ENCODE data around the gene EXO5. TPM values are rescaled to one million over a fixed set of nuclear protein-coding genes. Genes with fewer than 3 reads are reported as not detected.

Gene EXO5
- total and polyA plus RNA-seq, 2 of the 13 experiments (the other 11 are each of a cell fraction or from before 2014, with no cell fraction given), result 9.9 to 20.5 TPM

DNA sequence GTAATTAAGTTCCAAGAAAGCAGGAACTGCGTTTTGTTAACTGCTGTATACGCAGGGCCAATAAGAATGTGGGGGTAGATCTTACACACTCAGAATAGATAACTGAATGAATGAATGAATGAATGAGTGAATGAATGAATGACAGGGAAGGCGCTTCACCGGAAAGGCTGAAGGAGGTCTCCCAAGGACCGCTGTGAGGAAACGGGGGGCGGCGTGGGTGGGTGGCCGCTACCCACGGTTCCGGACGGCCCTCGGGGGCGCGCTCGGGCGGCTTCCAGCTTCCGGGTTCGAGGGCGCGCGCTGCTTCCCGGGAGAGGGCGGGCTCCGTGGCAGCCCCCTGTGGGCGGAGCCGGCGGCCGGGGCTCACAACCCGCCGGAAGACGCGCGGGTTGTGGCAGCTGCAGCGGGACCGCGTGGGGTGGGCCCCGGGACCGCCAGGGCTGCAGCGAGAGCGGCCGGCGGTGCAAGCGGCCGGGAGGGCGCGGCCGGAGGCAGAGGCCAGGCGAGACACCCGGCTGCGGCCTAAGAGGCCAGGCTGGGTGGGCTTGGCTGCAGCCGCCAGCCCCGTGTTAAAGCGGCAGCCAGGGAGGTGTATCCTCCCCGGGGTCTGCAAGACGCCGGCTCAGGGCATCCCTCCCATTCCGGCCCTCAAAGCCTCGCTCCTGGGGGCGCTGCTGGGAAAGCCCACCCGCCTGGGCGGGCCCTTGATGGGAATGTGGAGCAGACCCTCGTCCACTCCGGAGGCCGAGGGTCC lies 31.5 kb upstream of the EXO5 start, which contains the start of gene ZFP69 (continued):
- TF ChIP-seq PLRG1 (conservative IDR thresholded peaks at IDR 0.05), result no peak
- no peak for TF ChIP-seq ZBTB20 (CRISPR knock-in tag; IDR thresholded peaks at IDR 0.05; ENCODE audit: borderline replicate concordance, low read depth)
- TF ChIP-seq, protein P1, sequence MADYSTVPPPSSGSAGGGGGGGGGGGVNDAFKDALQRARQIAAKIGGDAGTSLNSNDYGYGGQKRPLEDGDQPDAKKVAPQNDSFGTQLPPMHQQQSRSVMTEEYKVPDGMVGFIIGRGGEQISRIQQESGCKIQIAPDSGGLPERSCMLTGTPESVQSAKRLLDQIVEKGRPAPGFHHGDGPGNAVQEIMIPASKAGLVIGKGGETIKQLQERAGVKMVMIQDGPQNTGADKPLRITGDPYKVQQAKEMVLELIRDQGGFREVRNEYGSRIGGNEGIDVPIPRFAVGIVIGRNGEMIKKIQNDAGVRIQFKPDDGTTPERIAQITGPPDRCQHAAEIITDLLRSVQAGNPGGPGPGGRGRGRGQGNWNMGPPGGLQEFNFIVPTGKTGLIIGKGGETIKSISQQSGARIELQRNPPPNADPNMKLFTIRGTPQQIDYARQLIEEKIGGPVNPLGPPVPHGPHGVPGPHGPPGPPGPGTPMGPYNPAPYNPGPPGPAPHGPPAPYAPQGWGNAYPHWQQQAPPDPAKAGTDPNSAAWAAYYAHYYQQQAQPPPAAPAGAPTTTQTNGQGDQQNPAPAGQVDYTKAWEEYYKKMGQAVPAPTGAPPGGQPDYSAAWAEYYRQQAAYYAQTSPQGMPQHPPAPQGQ (CRISPR knock-in tag; IDR thresholded peaks at IDR 0.05; ENCODE audit: borderline replicate concordance), result no peak; the same call in 1 of the 2 replicates
- TF ChIP-seq ZNF547 (CRISPR knock-in tag; IDR thresholded peaks at IDR 0.05), result no peak
- no peak for TF ChIP-seq ZNF20 (CRISPR knock-in tag; IDR thresholded peaks at IDR 0.05)
- TF ChIP-seq KDM5A (IDR thresholded peaks at IDR 0.05; ENCODE audit: borderline replicate concordance, low read length), result no peak; the same call in 1 of the 2 replicates
- TF ChIP-seq MZF1 (CRISPR knock-in tag; IDR thresholded peaks at IDR 0.05; ENCODE audit: borderline replicate concordance), result no peak
- TF ChIP-seq ZNF510 (CRISPR knock-in tag; IDR thresholded peaks at IDR 0.05; ENCODE audit: low read depth), result no peak
- TF ChIP-seq ELF3 (CRISPR knock-in tag; IDR thresholded peaks at IDR 0.05), result peak; percentile 91
- TF ChIP-seq, protein P2, sequence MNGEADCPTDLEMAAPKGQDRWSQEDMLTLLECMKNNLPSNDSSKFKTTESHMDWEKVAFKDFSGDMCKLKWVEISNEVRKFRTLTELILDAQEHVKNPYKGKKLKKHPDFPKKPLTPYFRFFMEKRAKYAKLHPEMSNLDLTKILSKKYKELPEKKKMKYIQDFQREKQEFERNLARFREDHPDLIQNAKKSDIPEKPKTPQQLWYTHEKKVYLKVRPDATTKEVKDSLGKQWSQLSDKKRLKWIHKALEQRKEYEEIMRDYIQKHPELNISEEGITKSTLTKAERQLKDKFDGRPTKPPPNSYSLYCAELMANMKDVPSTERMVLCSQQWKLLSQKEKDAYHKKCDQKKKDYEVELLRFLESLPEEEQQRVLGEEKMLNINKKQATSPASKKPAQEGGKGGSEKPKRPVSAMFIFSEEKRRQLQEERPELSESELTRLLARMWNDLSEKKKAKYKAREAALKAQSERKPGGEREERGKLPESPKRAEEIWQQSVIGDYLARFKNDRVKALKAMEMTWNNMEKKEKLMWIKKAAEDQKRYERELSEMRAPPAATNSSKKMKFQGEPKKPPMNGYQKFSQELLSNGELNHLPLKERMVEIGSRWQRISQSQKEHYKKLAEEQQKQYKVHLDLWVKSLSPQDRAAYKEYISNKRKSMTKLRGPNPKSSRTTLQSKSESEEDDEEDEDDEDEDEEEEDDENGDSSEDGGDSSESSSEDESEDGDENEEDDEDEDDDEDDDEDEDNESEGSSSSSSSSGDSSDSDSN (CRISPR knock-in tag; IDR thresholded peaks at IDR 0.05), result peak; percentile 63; the same call in 1 of the 2 replicates
- no peak for TF ChIP-seq NR3C1 (CRISPR knock-in tag; IDR thresholded peaks at IDR 0.05)
- TF ChIP-seq, protein P3, sequence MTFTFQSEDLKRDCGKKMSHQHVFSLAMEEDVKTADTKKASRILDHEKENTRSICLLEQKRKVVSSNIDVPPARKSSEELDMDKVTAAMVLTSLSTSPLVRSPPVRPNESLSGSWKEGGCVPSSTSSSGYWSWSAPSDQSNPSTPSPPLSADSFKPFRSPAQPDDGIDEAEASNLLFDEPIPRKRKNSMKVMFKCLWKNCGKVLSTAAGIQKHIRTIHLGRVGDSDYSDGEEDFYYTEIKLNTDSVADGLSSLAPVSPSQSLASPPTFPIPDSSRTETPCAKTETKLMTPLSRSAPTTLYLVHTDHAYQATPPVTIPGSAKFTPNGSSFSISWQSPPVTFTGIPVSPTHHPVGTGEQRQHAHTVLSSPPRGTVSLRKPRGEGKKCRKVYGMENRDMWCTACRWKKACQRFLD (CRISPR knock-in tag; IDR thresholded peaks at IDR 0.05; ENCODE audit: borderline replicate concordance), result no peak
- TF ChIP-seq CEBPG (CRISPR knock-in tag; IDR thresholded peaks at IDR 0.05), result no peak
- no peak for TF ChIP-seq GPN1 (CRISPR knock-in tag; IDR thresholded peaks at IDR 0.05; ENCODE audit: borderline replicate concordance)
- no peak for TF ChIP-seq MAFG (CRISPR knock-in tag; IDR thresholded peaks at IDR 0.05)
- TF ChIP-seq AHR (CRISPR knock-in tag; IDR thresholded peaks at IDR 0.05), result no peak
- no peak for TF ChIP-seq ZNF619 (CRISPR knock-in tag; IDR thresholded peaks at IDR 0.05)
- no peak for TF ChIP-seq ZNF850 (CRISPR knock-in tag; conservative IDR thresholded peaks at IDR 0.05)
- no peak for TF ChIP-seq ISL2 (CRISPR knock-in tag; IDR thresholded peaks at IDR 0.05)
- no peak for TF ChIP-seq PHF5A (CRISPR knock-in tag; IDR thresholded peaks at IDR 0.05; ENCODE audit: low read depth, unreplicated experiment)
- TF ChIP-seq SMAD3 (CRISPR knock-in tag; IDR thresholded peaks at IDR 0.05), result no peak; the same call in 1 of the 2 replicates
- TF ChIP-seq GATAD1 (CRISPR knock-in tag; IDR thresholded peaks at IDR 0.05), result no peak
- no peak for TF ChIP-seq RBAK (CRISPR knock-in tag; IDR thresholded peaks at IDR 0.05)
- peak; percentile 24 for TF ChIP-seq ZNF274 (CRISPR knock-in tag; IDR thresholded peaks at IDR 0.05)
- TF ChIP-seq ZC3H13 (CRISPR knock-in tag; IDR thresholded peaks at IDR 0.05), result 0 out of 2 replicates have a peak, but pooled peaks have one; percentile 12
- TF ChIP-seq ZNF224 (CRISPR knock-in tag; IDR thresholded peaks at IDR 0.05), result no peak
- TF ChIP-seq RFX3 (CRISPR knock-in tag; IDR thresholded peaks at IDR 0.05), result no peak
